Keratinocyte (primary cell): ENCODE results near the gene BATF. TPM values are rescaled to one million over a fixed set of nuclear protein-coding genes. Genes with fewer than 3 reads are reported as not detected.

ENCODE experiments used
- DNase-seq: peaks from one replicate; pipeline ENCODE4 v3.0.0-alpha.2; 2011; ENCODE audit warnings: low read depth, missing footprints, low spot score
- FAIRE-seq: peaks from 2 replicates; lab custom pipeline; 2011; peaks lifted over from hg19 to GRCh38; lab: Jason Lieb, UNC
- H2AFZ ChIP-seq: 2 replicates; pipeline ENCODE4 v1.6.0; 2012; ENCODE audit warnings: low read length, control low read depth, inconsistent platforms; ENCODE audit not compliant: control insufficient read depth
- H3K27ac ChIP-seq: 2 replicates; pipeline ENCODE4 v1.5.1; 2011; ENCODE audit warnings: low read length; ENCODE audit not compliant: control insufficient read depth, insufficient read depth
- H3K27me3 ChIP-seq: 3 replicates; pipeline ENCODE4 v1.6.0; 2011; ENCODE audit warnings: low read length; ENCODE audit not compliant: control insufficient read depth, insufficient read depth; ENCODE audit errors: extremely low read depth
- H3K36me3 ChIP-seq, 2 experiments: 2 replicates in 1 of 2; 3 replicates in 1 of 2; pipeline ENCODE4 v1.5.1; 2011; ENCODE audit warnings: low read length in 2 of 2, mild to moderate bottlenecking in 1 of 2; ENCODE audit not compliant: control insufficient read depth in 2 of 2, insufficient read depth in 2 of 2; ENCODE audit errors: extremely low read depth in 1 of 2
- H3K4me1 ChIP-seq: 3 replicates; pipeline ENCODE4 v1.5.1; 2011; ENCODE audit warnings: low read length; ENCODE audit not compliant: control insufficient read depth, insufficient read depth; ENCODE audit errors: extremely low read depth
- H3K4me2 ChIP-seq: 3 replicates; pipeline ENCODE4 v1.6.0; 2011; ENCODE audit warnings: low read depth, low read length; ENCODE audit not compliant: control insufficient read depth, insufficient read depth; ENCODE audit errors: extremely low read depth
- H3K4me3 ChIP-seq, 3 experiments: fragments of 200-600 bp in 1 of 3; sonication (generic) in 1 of 3; 2 replicates in 2 of 3; 3 replicates in 1 of 3; pipeline ENCODE4 v1.5.1; 2011 to 2016; ENCODE audit warnings: low read length in 3 of 3, mild to moderate bottlenecking in 3 of 3, control low read depth in 2 of 3, inconsistent platforms in 1 of 3, low read depth in 1 of 3, mixed read lengths in 1 of 3, mixed run types in 1 of 3, moderate library complexity in 1 of 3; ENCODE audit not compliant: control insufficient read depth in 2 of 3, insufficient read depth in 2 of 3; ENCODE audit errors: extremely low read depth in 1 of 3
- H3K79me2 ChIP-seq: 2 replicates; pipeline ENCODE4 v1.6.0; 2012; ENCODE audit warnings: low read length; ENCODE audit not compliant: control insufficient read depth, insufficient read depth
- H3K9ac ChIP-seq: 3 replicates; pipeline ENCODE4 v1.6.0; 2011; ENCODE audit warnings: low read length; ENCODE audit not compliant: control insufficient read depth, insufficient read depth; ENCODE audit errors: extremely low read depth
- H3K9me1 ChIP-seq: 3 replicates; pipeline ENCODE4 v1.6.0; 2011; ENCODE audit warnings: low read length; ENCODE audit not compliant: control insufficient read depth, insufficient read depth; ENCODE audit errors: extremely low read depth
- H3K9me3 ChIP-seq: 2 replicates; pipeline ENCODE4 v1.5.1; 2012; ENCODE audit warnings: low read depth, low read length; ENCODE audit not compliant: control insufficient read depth
- H4K20me1 ChIP-seq: 3 replicates; pipeline ENCODE4 v1.6.0; 2011; ENCODE audit warnings: low read length; ENCODE audit not compliant: control insufficient read depth, insufficient read depth; ENCODE audit errors: extremely low read depth
- CTCF ChIP-seq, 3 experiments: IDR thresholded peaks in 1 of 3; conservative IDR thresholded peaks in 1 of 3; optimal IDR thresholded peaks in 1 of 3; 2 replicates in 2 of 3; 3 replicates in 1 of 3; pipeline versions ENCODE3 to v1.5.1; 2011; ENCODE audit warnings: low read length in 3 of 3, mild to moderate bottlenecking in 3 of 3, moderate library complexity in 2 of 3, control low read depth in 1 of 3, inconsistent platforms in 1 of 3; ENCODE audit not compliant: insufficient read depth in 2 of 3; ENCODE audit errors: extremely low read depth in 1 of 3
- EZH2 ChIP-seq: IDR thresholded peaks from one replicate; pipeline ENCODE4 v1.6.1; 2012; ENCODE audit warnings: inconsistent platforms, mild to moderate bottlenecking, low read length, moderate library complexity
- dilution Hi-C: fragments of 300-500 bp; cut with MboI; formaldehyde crosslinking; loops from one replicate; pipeline ENCODE4 v1.7.0; 2020; ENCODE audit warnings: low sequenced_read_pairs; ENCODE audit not compliant: extremely low pct_ligation_motif_present
- polyA plus RNA-seq, 5 experiments: library from polyadenylated mRNA; depleted of rRNA in 3 of 5; stranded (reverse) in 3 of 5; stranded (forward) in 1 of 5; unstranded in 1 of 5; fragments of >200 nt; gene quantifications; 1 replicate in 1 of 5; 2 replicates in 3 of 5; 3 replicates in 1 of 5; pipeline versions ENCODE4 v1.2.1 to v1.2.3, GENCODE V29; 2011 to 2012; ENCODE audit warnings: missing spikeins in 2 of 5, low read depth in 1 of 5, low replicate concordance in 1 of 5

Gene BATF
- polyA plus RNA-seq, 1 donor (not counting 4 experiments of a cell fraction or from before 2014, with no cell fraction given), result not detected

- H3K9ac ChIP-seq, result no peak overlapping the region
- DNase-seq, result peak; percentile 35
- H3K36me3 ChIP-seq, result no peaks in the 10 kb centered on the region
- H3K79me2 ChIP-seq, result no peaks in the 10 kb centered on the region
- H3K4me3 ChIP-seq, result no peak overlapping the region
- H4K20me1 ChIP-seq, result no peaks in the 10 kb centered on the region
- no peak overlapping the region for H2AFZ ChIP-seq
- FAIRE-seq, result peak; percentile 81
- H3K27ac ChIP-seq, result no peak overlapping the region
- H3K4me2 ChIP-seq, result no peak overlapping the region
- peaks cover 7% of the 10 kb centered on the region for H3K4me1 ChIP-seq
- TF ChIP-seq CTCF (optimal IDR thresholded peaks at IDR 0.05 in 1 of 3, IDR thresholded peaks at IDR 0.05 in 1 of 3, conservative IDR thresholded peaks at IDR 0.05 in 1 of 3; ENCODE audit: extremely low read depth in 1 of 3, insufficient read depth in 2 of 3, low read length in 3 of 3), result no peak
- no peak for TF ChIP-seq EZH2
- no peaks in the 10 kb centered on the region for H3K9me3 ChIP-seq
- H3K9me1 ChIP-seq, result no peaks in the 10 kb centered on the region
- peaks cover 4% of the 10 kb centered on the region for H3K27me3 ChIP-seq
- dilution Hi-C loops, result no loop called here
These were observed 35.1 kb upstream of the BATF start for GRCh38 chr14:75487155-75487671.

- DNase-seq, result no peak
- Histone ChIP-seq H3K4me2 (no peak overlapping the region), H3K9me1 (no peaks in the 10 kb centered on the region), H3K9me3 (no peaks in the 10 kb centered on the region), H3K79me2 (no peaks in the 10 kb centered on the region), H4K20me1 (no peaks in the 10 kb centered on the region), H3K4me1 (peaks cover 7% of the 10 kb centered on the region), H3K9ac (no peak overlapping the region), H3K27me3 (peaks cover 4% of the 10 kb centered on the region), H3K27ac (no peak overlapping the region), H2AFZ (no peak overlapping the region), H3K36me3 (no peaks in the 10 kb centered on the region), H3K4me3 (no peak overlapping the region)
- TF ChIP-seq EZH2 (no peak), CTCF (optimal IDR thresholded peaks at IDR 0.05 in 1 of 3, IDR thresholded peaks at IDR 0.05 in 1 of 3, conservative IDR thresholded peaks at IDR 0.05 in 1 of 3; ENCODE audit: extremely low read depth in 1 of 3, insufficient read depth in 2 of 3, low read length in 3 of 3) (no peak)
- no peak for FAIRE-seq
- dilution Hi-C loops, result no loop called here
These were observed 32.8 kb upstream of the BATF start for GRCh38 chr14:75489480-75489837.
